Kidney (tissue), 14 donors: ENCODE data around the gene HRCT1. TPM values are rescaled to one million over a fixed set of nuclear protein-coding genes. Genes with fewer than 3 reads are reported as not detected.

Source experiments
- DNase-seq, 5 donors: peaks; one replicate each; pipeline ENCODE4 v3.0.0-alpha.2; 2013 to 2020
- FAIRE-seq: peaks from 2 replicates; lab custom pipeline; 2012; peaks lifted over from hg19 to GRCh38; lab: Jason Lieb, UNC
- H3K27ac ChIP-seq, 2 donors: one replicate each; pipeline ENCODE4 v1.7.0; 2013; ENCODE audit warnings: low read depth in 2 of 2, low read length in 2 of 2, inconsistent platforms in 1 of 2
- H3K27me3 ChIP-seq: one replicate; pipeline ENCODE4 v1.7.1; 2013; ENCODE audit warnings: low read length, inconsistent platforms; ENCODE audit not compliant: control insufficient read depth, insufficient read depth
- H3K36me3 ChIP-seq, 3 donors: one replicate each; pipeline versions ENCODE4 v1.7.0 to v1.7.1; 2013; ENCODE audit warnings: low read length in 3 of 3, control low read depth in 1 of 3, inconsistent platforms in 1 of 3; ENCODE audit not compliant: insufficient read depth in 3 of 3, control insufficient read depth in 2 of 3
- H3K4me1 ChIP-seq, 3 donors: one replicate each; pipeline versions ENCODE4 v1.7.0 to v1.7.1; 2013; ENCODE audit warnings: low read length in 3 of 3, inconsistent platforms in 1 of 3, low read depth in 1 of 3; ENCODE audit not compliant: control insufficient read depth in 2 of 3, insufficient read depth in 2 of 3
- H3K4me3 ChIP-seq, 3 donors: one replicate each; pipeline versions ENCODE4 v1.7.0 to v1.8.1; 2013; ENCODE audit warnings: low read length in 3 of 3, control low read depth in 1 of 3, inconsistent platforms in 1 of 3
- H3K9ac ChIP-seq, 3 donors: one replicate each; pipeline versions ENCODE4 v1.7.0 to v1.7.1; 2013; ENCODE audit warnings: low read length in 3 of 3, control low read depth in 1 of 3, inconsistent platforms in 1 of 3
- H3K9me3 ChIP-seq, 3 donors: one replicate each; pipeline versions ENCODE4 v1.7.0 to v1.7.1; 2013; ENCODE audit warnings: low read length in 3 of 3, control low read depth in 1 of 3, inconsistent platforms in 1 of 3; ENCODE audit not compliant: control insufficient read depth in 2 of 3, insufficient read depth in 1 of 3
- intact Hi-C: fragments of 100-400 bp; cut with DNase I; formaldehyde crosslinking; loops from one replicate; pipeline ENCODE4 v1.11.1; 2022
- polyA plus RNA-seq: library from polyadenylated mRNA; stranded (reverse); fragments of 350-450 nt; fragmentation: Illumina TruSeq; extraction: RNeasy Lipid Tissue Mini Kit (QIAGEN cat#74804); gene quantifications from one replicate; pipeline ENCODE4 v1.2.3, GENCODE V29; 2014; ENCODE audit warnings: low read depth, low replicate concordance; ENCODE audit not compliant: insufficient read depth
- total RNA-seq: library from RNA; stranded (reverse); fragmentation: NEBNext Ultra II Directional; extraction: Animal tissue kit (Norgen Biotek cat#: 25700); gene quantifications from one replicate; pipeline ENCODE4 v1.2.1, GENCODE V29; 2021
- TF ChIP-seq, protein P1 (sequence below): IDR thresholded peaks from 3 replicates; pipeline ENCODE4 v1.5.1; 2012; ENCODE audit warnings: mild to moderate bottlenecking, moderate library complexity, borderline replicate concordance; ENCODE audit not compliant: insufficient read depth; ENCODE audit errors: extremely low read depth
- donor health status: control.
- donor health status: control.
- donor health status: control.
- donor health status: control.
- donor health status: control.
- donor health status: DM: yes; HTN: yes; CAD: no.
- donor health status: Normal renal cell carcinoma (clear cell type).

HRCT1 gene
- total and polyA plus RNA-seq, 2 donors from 2014 or later = 13.3 to 51.2 TPM

- no peak overlapping the region for H3K27ac ChIP-seq
- peaks cover 0 to 2% (median 0%) of the 10 kb centered on the region in 3 donors for H3K4me1 ChIP-seq
- no peaks in the 10 kb centered on the region for H3K9me3 ChIP-seq
- intact Hi-C loops = no loop called here
- no peak overlapping the region for H3K9ac ChIP-seq
- FAIRE-seq (no peak), DNase-seq (no peak)
- TF ChIP-seq, protein P1, sequence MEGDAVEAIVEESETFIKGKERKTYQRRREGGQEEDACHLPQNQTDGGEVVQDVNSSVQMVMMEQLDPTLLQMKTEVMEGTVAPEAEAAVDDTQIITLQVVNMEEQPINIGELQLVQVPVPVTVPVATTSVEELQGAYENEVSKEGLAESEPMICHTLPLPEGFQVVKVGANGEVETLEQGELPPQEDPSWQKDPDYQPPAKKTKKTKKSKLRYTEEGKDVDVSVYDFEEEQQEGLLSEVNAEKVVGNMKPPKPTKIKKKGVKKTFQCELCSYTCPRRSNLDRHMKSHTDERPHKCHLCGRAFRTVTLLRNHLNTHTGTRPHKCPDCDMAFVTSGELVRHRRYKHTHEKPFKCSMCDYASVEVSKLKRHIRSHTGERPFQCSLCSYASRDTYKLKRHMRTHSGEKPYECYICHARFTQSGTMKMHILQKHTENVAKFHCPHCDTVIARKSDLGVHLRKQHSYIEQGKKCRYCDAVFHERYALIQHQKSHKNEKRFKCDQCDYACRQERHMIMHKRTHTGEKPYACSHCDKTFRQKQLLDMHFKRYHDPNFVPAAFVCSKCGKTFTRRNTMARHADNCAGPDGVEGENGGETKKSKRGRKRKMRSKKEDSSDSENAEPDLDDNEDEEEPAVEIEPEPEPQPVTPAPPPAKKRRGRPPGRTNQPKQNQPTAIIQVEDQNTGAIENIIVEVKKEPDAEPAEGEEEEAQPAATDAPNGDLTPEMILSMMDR = no peak
- H3K36me3 ChIP-seq = no peaks in the 10 kb centered on the region
- H3K27me3 ChIP-seq = no peaks in the 10 kb centered on the region
- no peak overlapping the region for H3K4me3 ChIP-seq
These were observed 7.7 kb upstream of the HRCT1 start for GRCh38 chr9:35898337-35898736.

- H3K4me1 ChIP-seq = peaks cover 0 to 2% (median 0%) of the 10 kb centered on the region in 3 donors
- H3K9me3 ChIP-seq = no peaks in the 10 kb centered on the region
- intact Hi-C loops = no loop called here
- H3K36me3 ChIP-seq = no peaks in the 10 kb centered on the region
- peak in 1 of 5 donors; percentile 17 for DNase-seq
- TF ChIP-seq, protein P1 = no peak
- H3K9ac ChIP-seq = no peak overlapping the region
- H3K27ac ChIP-seq = no peak overlapping the region
- H3K4me3 ChIP-seq = no peak overlapping the region
- no peaks in the 10 kb centered on the region for H3K27me3 ChIP-seq
- peak; percentile 45 for FAIRE-seq
These were observed 7.0 kb upstream of the HRCT1 start for GRCh38 chr9:35899021-35899420.

- intact Hi-C loops = no loop called here
- Histone ChIP-seq H3K27ac (no peak overlapping the region), H3K9ac (no peak overlapping the region), H3K4me3 (no peak overlapping the region), H3K27me3 (no peaks in the 10 kb centered on the region), H3K36me3 (no peaks in the 10 kb centered on the region), H3K4me1 (peaks cover 8 to 38% (median 23%) of the 10 kb centered on the region in 3 donors), H3K9me3 (no peaks in the 10 kb centered on the region)
- FAIRE-seq (peak; percentile 93), DNase-seq (peak in 3 of 5 donors; percentile 50 to 88 (median 86))
- TF ChIP-seq, protein P1 = peak; percentile 77
These were observed 3.0 kb upstream of the HRCT1 start for GRCh38 chr9:35903049-35903448.

DNA sequence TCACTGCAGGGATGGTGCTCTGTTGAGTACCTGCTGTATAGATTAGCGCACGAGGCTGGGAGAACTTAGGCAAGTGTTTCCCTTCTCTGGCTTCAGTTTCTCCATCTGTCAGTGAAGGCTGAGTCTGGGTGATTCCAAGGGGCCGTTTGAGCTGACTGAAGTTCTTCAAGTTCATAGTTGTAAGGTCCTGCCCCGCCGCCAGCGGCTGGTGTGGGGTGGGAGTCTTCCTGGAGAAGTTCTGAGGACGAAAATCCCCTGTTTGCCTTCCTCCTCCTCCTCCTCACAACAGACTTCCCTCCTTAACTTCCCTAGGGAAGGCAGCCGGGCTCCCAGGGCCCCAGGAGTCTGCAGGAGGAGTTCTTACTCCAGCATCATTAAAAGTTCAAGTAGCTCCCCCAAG, 1.7 kb upstream of the HRCT1 start:
- intact Hi-C loops = no loop called here
- H3K27ac ChIP-seq = no peak overlapping the region
- FAIRE-seq (no peak), DNase-seq (no peak)
- no peaks in the 10 kb centered on the region for H3K27me3 ChIP-seq
- TF ChIP-seq, protein P1 = no peak
- H3K36me3 ChIP-seq = no peaks in the 10 kb centered on the region
- H3K9me3 ChIP-seq = no peaks in the 10 kb centered on the region
- H3K9ac ChIP-seq = no peak overlapping the region
- no peak overlapping the region for H3K4me3 ChIP-seq
- H3K4me1 ChIP-seq = peaks cover 8 to 50% (median 36%) of the 10 kb centered on the region in 3 donors
